GM23248 (cell line): ENCODE data around the gene FLT1.

Source experiments
- EZH2 ChIP-seq: fragments of 200-600 bp; sonication (generic); IDR thresholded peaks from 2 replicates; pipeline ENCODE4 v1.6.1; 2018; ENCODE audit warnings: antibody characterized with exemption, mild to moderate bottlenecking; ENCODE audit not compliant: insufficient read depth, poor library complexity, severe bottlenecking
- EZH2phosphoT487 ChIP-seq: fragments of 200-600 bp; sonication (generic); IDR thresholded peaks from 2 replicates; pipeline ENCODE4 v1.6.1; 2018; ENCODE audit warnings: antibody characterized with exemption, moderate library complexity, mild to moderate bottlenecking, low read depth; ENCODE audit not compliant: insufficient read depth

DNA sequence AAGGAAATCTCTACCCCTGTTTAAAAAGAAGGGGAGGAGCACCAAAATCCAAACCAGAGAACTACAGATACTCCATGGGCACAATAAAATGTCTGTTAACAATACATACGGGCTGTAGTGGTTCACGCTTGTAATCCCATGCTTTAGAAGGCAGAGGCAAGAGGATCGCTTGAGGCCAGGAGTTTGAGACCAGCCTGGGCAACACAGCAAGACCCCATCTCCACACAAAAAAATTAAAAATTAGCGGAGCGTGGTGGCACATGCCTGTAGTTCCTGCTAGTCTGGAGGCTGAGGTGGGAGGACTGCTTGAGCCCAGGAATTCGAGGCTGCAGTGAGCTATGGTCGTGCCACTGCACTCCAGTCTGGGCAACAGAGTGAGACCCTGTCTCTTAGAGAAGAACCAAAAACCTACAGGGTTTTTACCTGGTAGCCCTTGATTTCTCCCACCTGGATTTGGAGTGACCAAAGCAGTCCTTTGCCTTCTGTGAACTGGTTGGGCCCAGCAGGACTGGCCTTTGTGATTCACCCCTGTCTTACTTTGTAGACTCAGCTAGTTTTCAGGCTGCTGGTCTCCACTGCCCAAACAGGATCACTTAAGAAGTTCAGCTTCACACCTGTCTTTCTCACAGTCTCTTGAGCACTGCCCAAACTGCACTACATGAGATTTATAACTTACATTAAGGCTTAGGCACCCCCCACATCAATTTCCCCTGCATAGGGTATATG lies 38.7 kb upstream of the FLT1 start:
- no peak for TF ChIP-seq EZH2phosphoT487
- no peak for TF ChIP-seq EZH2
